ENCODE data around the gene ALX3. TPM values are rescaled to one million over a fixed set of nuclear protein-coding genes. Genes with fewer than 3 reads are reported as not detected.

The ALX3 gene
- total RNA-seq, 1 experiment from 2014 or later, result not detected

DNA sequence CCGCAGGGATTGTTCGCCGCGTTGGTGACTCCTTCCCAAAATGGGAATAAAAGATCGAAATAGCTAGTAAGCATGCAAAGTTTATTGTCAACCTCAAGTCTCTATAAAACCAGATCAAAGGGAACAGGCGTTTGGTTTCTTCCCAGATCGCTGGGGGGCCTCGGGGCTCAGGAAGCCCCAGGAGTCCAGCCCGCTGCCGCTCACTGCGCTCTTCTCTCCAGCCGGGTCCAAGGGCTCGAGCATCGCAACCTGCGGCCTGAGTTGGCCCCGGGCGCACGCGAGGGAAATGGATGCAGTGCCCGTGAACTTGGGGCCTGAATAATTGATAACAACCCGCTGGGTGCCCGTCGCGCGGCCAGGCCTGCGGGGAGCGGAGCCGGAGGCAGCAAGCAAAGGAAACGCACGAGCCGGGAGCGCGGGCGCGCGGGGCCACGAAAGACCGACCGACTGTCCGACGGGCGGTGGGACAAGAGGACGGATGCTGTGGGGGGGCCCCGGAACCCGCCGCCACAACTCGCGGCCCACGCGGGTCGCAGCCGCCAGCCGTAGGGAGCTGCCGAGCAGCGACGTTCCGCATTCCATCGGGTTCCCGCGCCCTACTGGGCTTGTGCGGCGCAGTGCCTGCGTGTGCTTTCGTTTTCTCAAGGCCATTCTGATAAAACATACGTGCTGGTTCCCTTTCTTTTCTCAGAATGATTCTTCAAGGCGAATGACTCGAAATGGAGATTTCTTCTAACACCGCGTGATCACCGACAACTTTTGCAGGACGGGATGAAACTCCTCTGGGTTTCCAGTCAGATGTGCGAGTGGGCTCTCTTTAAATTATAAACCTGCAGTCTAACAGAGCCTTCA, 14.0 kb upstream of the ALX3 start:
- H3K27me3 ChIP-seq (ENCODE audit: insufficient read depth, low read depth), result no peaks in the 10 kb centered on the region
- CTCF ChIA-PET, result no interaction called here
- TF ChIP-seq, protein P1, sequence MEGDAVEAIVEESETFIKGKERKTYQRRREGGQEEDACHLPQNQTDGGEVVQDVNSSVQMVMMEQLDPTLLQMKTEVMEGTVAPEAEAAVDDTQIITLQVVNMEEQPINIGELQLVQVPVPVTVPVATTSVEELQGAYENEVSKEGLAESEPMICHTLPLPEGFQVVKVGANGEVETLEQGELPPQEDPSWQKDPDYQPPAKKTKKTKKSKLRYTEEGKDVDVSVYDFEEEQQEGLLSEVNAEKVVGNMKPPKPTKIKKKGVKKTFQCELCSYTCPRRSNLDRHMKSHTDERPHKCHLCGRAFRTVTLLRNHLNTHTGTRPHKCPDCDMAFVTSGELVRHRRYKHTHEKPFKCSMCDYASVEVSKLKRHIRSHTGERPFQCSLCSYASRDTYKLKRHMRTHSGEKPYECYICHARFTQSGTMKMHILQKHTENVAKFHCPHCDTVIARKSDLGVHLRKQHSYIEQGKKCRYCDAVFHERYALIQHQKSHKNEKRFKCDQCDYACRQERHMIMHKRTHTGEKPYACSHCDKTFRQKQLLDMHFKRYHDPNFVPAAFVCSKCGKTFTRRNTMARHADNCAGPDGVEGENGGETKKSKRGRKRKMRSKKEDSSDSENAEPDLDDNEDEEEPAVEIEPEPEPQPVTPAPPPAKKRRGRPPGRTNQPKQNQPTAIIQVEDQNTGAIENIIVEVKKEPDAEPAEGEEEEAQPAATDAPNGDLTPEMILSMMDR (conservative IDR thresholded peaks at IDR 0.05), result no peak
- no peak for TF ChIP-seq EZH2 (IDR thresholded peaks at IDR 0.05; ENCODE audit: low read depth)
- POLR2A ChIA-PET (ENCODE audit: unreplicated experiment), result no interaction called here
- no peak overlapping the region for H3K4me2 ChIP-seq
- H3K9me3 ChIP-seq (ENCODE audit: insufficient read depth, low read depth), result no peaks in the 10 kb centered on the region
- no peaks in the 10 kb centered on the region for H3K79me2 ChIP-seq (ENCODE audit: low read depth)
- DNase-seq, result peak in 1 of 2 experiments; percentile 34
- intact Hi-C loops (cut with micrococcal nuclease; ENCODE audit: unreplicated experiment), result no loop called here
- H3K36me3 ChIP-seq (ENCODE audit: low read depth), result no peaks in the 10 kb centered on the region
- BruUV-seq (replicated peaks), result no TSS peak
- H3F3A ChIP-seq (ENCODE audit: insufficient read depth, low read depth), result peaks cover 35% of the 10 kb centered on the region
- H3K27ac ChIP-seq, result no peak overlapping the region
- H2AFZ ChIP-seq, result no peak overlapping the region
- H3K4me3 ChIP-seq, result no peak overlapping the region
- no peaks in the 10 kb centered on the region for H3K9me2 ChIP-seq (ENCODE audit: insufficient read depth)
- no peaks in the 10 kb centered on the region for H4K20me1 ChIP-seq (ENCODE audit: insufficient read depth)
- peaks cover 45% of the 10 kb centered on the region for H3K4me1 ChIP-seq (replicated peaks; ENCODE audit: insufficient read depth)

DNA sequence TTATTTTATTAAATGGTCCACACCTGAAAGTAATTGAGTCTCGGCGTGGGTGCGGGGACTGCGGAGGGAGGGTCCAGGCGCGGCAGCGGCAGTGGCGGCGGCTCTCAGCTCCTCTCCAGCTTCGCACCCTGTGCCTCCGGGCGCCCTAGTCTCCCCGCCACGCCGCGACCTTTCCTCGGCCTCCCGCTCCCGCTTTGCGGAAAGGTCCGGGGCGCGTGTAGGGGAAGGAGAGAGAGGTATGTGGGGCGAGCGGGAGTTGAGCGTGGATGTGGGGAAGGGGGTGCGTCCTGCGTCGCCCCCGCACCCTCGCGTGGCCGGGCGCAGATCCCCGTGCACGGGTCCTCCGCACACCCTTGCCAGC, 13.4 kb upstream of the ALX3 start:
- Histone ChIP-seq H2AFZ (no peak overlapping the region), H3F3A (ENCODE audit: insufficient read depth, low read depth) (peaks cover 29% of the 10 kb centered on the region), H3K4me3 (no peak overlapping the region), H3K79me2 (ENCODE audit: low read depth) (no peaks in the 10 kb centered on the region), H3K9me3 (ENCODE audit: insufficient read depth, low read depth) (no peaks in the 10 kb centered on the region), H4K20me1 (ENCODE audit: insufficient read depth) (no peaks in the 10 kb centered on the region), H3K27ac (no peak overlapping the region), H3K9me2 (ENCODE audit: insufficient read depth) (no peaks in the 10 kb centered on the region), H3K36me3 (ENCODE audit: low read depth) (no peaks in the 10 kb centered on the region), H3K4me1 (replicated peaks; ENCODE audit: insufficient read depth) (peaks cover 39% of the 10 kb centered on the region), H3K4me2 (no peak overlapping the region), H3K27me3 (ENCODE audit: insufficient read depth, low read depth) (no peaks in the 10 kb centered on the region)
- no peak for DNase-seq
- ChIA-PET CTCF (no interaction called here), POLR2A (ENCODE audit: unreplicated experiment) (no interaction called here)
- intact Hi-C loops (cut with micrococcal nuclease; ENCODE audit: unreplicated experiment), result no loop called here
- TF ChIP-seq, protein P1 (conservative IDR thresholded peaks at IDR 0.05), result no peak
- no peak for TF ChIP-seq EZH2 (IDR thresholded peaks at IDR 0.05; ENCODE audit: low read depth)
- BruUV-seq (replicated peaks), result no TSS peak

DNA sequence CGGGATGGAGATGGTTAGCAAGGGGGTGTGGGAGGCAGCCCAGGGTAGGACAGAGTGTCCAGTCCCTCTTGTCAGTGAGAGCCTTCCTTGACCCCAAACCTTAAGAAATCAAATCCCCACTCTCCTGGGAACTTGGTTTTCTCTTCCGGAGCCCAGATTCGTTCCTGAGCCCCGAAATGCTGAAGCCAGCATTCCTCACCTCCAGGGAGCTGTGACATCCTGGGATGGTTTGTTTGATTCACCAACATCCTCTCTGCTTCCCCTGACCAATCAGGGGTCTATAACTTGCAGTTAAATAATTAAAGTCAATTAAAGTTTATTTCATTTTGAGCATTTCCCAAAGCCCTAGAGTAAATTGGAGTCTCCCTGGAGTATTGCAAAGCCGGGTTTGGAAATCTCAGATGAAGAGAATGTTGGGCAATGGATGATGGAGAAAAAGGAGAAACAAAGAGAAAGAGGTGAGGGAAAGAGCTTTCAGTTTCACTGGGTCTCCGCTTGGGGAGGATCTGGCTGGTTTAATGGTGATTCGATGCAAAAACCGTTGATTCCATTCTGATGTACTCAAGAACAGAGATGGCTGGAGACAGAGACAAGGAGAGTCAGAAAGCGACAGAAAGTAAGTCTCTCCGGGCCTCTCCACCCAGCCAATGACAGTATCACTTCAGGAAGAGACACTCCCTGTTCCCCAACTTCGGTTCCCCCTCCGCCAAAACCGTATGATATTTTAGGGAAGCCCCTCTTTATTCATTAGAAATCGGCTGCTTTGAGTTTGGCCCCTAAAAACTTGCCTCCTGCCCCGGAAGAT, 12.8 kb upstream of the ALX3 start:
- Histone ChIP-seq H3K36me3 (ENCODE audit: low read depth) (no peaks in the 10 kb centered on the region), H4K20me1 (ENCODE audit: insufficient read depth) (no peaks in the 10 kb centered on the region), H3F3A (ENCODE audit: insufficient read depth, low read depth) (peaks cover 26% of the 10 kb centered on the region), H3K27ac (no peak overlapping the region), H3K79me2 (ENCODE audit: low read depth) (no peaks in the 10 kb centered on the region), H3K27me3 (ENCODE audit: insufficient read depth, low read depth) (no peaks in the 10 kb centered on the region), H3K9me3 (ENCODE audit: insufficient read depth, low read depth) (no peaks in the 10 kb centered on the region), H3K4me2 (no peak overlapping the region), H3K9me2 (ENCODE audit: insufficient read depth) (no peaks in the 10 kb centered on the region), H2AFZ (no peak overlapping the region), H3K4me1 (replicated peaks; ENCODE audit: insufficient read depth) (peaks cover 33% of the 10 kb centered on the region), H3K4me3 (no peak overlapping the region)
- POLR2A ChIA-PET (ENCODE audit: unreplicated experiment), result no interaction called here
- CTCF ChIA-PET, result no interaction called here
- intact Hi-C loops (cut with micrococcal nuclease; ENCODE audit: unreplicated experiment), result no loop called here
- BruUV-seq (replicated peaks), result no TSS peak
- no peak for DNase-seq
- TF ChIP-seq, protein P1 (conservative IDR thresholded peaks at IDR 0.05), result no peak
- TF ChIP-seq EZH2 (IDR thresholded peaks at IDR 0.05; ENCODE audit: low read depth), result no peak

All from PC-9 (cell line).